HCT116 (cell line): ENCODE results near the gene ACADVL.

ENCODE experiments used
- CTCF ChIP-seq, 3 experiments: fragments of 200-600 bp in 1 of 3; sonication (generic) in 1 of 3; IDR thresholded peaks in 2 of 3; conservative IDR thresholded peaks in 1 of 3; 2 replicates each; pipeline ENCODE4 v1.5.1; 2012 to 2017; ENCODE audit warnings: low read depth in 2 of 3, low read length in 2 of 3, antibody characterized with exemption in 1 of 3, borderline replicate concordance in 1 of 3, control low read depth in 1 of 3, mild to moderate bottlenecking in 1 of 3, mixed read lengths in 1 of 3, mixed run types in 1 of 3, moderate library complexity in 1 of 3; ENCODE audit not compliant: insufficient read depth in 1 of 3
- POLR2AphosphoS5 ChIP-seq: IDR thresholded peaks from 2 replicates; pipeline ENCODE4 v1.6.1; 2011; ENCODE audit warnings: mild to moderate bottlenecking, low read depth, low read length, moderate library complexity
- YY1 ChIP-seq: IDR thresholded peaks from 2 replicates; pipeline ENCODE4 v1.6.1; 2011; ENCODE audit warnings: low read length, low read depth, moderate library complexity, mild to moderate bottlenecking; ENCODE audit not compliant: insufficient replicate concordance; ENCODE audit errors: extremely low read depth
- ZFX ChIP-seq: fragments of 450-650 bp; IDR thresholded peaks from 2 replicates; pipeline ENCODE4 v1.6.1; 2017

GRCh38 chr17:7238420-7239090, 18.8 kb downstream of the ACADVL start:
- peak; percentile 27; the same call in 1 of the 2 replicates for TF ChIP-seq POLR2AphosphoS5
- no peak for TF ChIP-seq YY1
- no peak for TF ChIP-seq CTCF (IDR thresholded peaks at IDR 0.05 in 2 of 3, conservative IDR thresholded peaks at IDR 0.05 in 1 of 3; ENCODE audit: borderline replicate concordance in 1 of 3, insufficient read depth in 1 of 3, low read depth in 2 of 3, low read length in 2 of 3)
- peak; percentile 24; the same call in 1 of the 2 replicates for TF ChIP-seq ZFX
